ENCODE data around the gene BRD3. TPM values are rescaled to one million over a fixed set of nuclear protein-coding genes. Genes with fewer than 3 reads are reported as not detected.

Gene BRD3
- total RNA-seq, 1 donor from 2014 or later = 98.1 TPM

DNA sequence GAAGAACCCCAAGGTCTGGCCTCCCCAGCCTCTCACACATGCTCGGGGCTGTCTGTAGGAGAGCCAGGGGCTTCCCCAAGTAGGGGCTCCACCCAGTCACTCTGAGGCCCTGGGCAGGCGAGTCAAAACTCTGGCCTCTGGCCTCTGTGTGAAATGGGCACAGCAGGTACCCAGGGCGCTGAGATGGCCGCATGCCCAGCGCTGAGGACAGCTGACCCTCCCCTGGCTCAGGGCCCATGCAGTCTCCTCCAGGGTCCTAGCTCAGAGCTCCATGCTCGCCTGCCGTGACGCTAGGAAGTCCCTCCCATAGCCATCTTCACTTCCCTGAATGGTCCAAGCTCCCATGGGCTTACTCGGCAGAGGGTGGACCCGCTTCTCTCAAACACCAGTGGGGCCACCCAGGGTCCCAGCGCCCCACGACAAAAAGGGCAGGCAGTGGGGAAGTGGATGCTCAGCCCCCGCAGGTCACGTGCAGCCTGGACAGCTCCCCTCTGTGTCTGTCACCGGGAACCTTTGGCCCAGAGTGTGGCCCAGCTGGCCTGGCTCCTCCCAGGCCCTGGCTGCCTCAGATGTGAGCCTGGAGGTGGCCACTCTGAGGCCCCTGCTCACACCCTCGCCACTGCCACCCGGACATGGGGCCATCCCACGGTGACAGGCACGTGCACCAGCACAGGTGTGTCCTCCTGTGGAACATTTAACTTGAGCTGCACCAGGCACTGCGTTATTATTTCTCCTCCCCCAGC, 63.5 kb downstream of the BRD3 start:
- H3K27ac Mint-ChIP-seq = no peak overlapping the region
- DNase-seq (ENCODE audit: low spot score, unreplicated experiment) = no peak
- TF ChIP-seq, protein P1, sequence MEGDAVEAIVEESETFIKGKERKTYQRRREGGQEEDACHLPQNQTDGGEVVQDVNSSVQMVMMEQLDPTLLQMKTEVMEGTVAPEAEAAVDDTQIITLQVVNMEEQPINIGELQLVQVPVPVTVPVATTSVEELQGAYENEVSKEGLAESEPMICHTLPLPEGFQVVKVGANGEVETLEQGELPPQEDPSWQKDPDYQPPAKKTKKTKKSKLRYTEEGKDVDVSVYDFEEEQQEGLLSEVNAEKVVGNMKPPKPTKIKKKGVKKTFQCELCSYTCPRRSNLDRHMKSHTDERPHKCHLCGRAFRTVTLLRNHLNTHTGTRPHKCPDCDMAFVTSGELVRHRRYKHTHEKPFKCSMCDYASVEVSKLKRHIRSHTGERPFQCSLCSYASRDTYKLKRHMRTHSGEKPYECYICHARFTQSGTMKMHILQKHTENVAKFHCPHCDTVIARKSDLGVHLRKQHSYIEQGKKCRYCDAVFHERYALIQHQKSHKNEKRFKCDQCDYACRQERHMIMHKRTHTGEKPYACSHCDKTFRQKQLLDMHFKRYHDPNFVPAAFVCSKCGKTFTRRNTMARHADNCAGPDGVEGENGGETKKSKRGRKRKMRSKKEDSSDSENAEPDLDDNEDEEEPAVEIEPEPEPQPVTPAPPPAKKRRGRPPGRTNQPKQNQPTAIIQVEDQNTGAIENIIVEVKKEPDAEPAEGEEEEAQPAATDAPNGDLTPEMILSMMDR (IDR thresholded peaks at IDR 0.05; ENCODE audit: unreplicated experiment) = no peak
- peaks cover 9% of the 10 kb centered on the region for H3K27me3 Mint-ChIP-seq
- no peaks in the 10 kb centered on the region for H3K36me3 Mint-ChIP-seq (ENCODE audit: insufficient read depth)
- no peaks in the 10 kb centered on the region for H3K9me3 Mint-ChIP-seq (ENCODE audit: low read depth)
- H3K4me1 Mint-ChIP-seq (ENCODE audit: low read depth) = no peaks in the 10 kb centered on the region
- H3K4me3 Mint-ChIP-seq (ENCODE audit: low read depth) = no peak overlapping the region

DNA sequence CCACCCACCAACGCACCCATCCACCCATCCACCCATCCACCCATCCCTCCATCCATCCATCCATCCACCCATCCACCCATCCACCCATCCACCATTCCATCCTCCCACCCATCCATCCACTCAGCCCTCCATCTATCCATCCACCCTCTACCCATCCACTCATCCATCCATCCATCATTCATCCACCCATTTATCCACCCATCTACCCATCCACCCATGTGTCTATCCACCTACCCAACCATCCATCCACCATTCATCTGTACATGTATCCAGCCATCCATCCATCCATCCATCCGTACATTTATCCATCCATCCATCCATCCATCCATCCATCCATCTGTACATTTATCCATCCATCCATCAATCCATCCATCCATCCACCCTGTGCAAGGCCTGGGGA, 64.6 kb downstream of the BRD3 start:
- H3K27ac Mint-ChIP-seq = no peak overlapping the region
- no peak for DNase-seq (ENCODE audit: low spot score, unreplicated experiment)
- no peaks in the 10 kb centered on the region for H3K9me3 Mint-ChIP-seq (ENCODE audit: low read depth)
- no peaks in the 10 kb centered on the region for H3K36me3 Mint-ChIP-seq (ENCODE audit: insufficient read depth)
- no peak overlapping the region for H3K4me3 Mint-ChIP-seq (ENCODE audit: low read depth)
- no peaks in the 10 kb centered on the region for H3K4me1 Mint-ChIP-seq (ENCODE audit: low read depth)
- TF ChIP-seq, protein P1 (IDR thresholded peaks at IDR 0.05; ENCODE audit: unreplicated experiment) = no peak
- H3K27me3 Mint-ChIP-seq = peaks cover 9% of the 10 kb centered on the region

DNA sequence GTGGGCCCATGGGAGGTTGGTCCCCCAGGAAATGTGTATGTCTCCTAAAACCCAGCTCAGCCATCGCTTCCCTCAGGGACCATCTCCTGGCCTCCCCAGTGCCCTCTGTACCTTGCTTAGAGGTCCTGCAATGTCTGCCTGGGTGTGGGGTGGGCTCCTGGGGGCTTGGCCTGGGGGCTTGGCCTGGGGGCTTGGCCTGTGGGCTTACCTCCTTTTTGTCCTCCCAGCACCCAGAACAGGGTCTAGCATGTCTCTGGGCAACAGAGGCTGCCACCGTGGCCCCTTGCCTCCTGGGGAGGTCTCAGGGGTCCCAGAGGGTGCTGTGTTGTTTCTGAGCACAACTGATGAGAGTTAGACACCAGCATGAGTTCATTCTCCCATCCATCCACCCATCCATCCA, 65.0 kb downstream of the BRD3 start:
- no peaks in the 10 kb centered on the region for H3K4me1 Mint-ChIP-seq (ENCODE audit: low read depth)

DNA sequence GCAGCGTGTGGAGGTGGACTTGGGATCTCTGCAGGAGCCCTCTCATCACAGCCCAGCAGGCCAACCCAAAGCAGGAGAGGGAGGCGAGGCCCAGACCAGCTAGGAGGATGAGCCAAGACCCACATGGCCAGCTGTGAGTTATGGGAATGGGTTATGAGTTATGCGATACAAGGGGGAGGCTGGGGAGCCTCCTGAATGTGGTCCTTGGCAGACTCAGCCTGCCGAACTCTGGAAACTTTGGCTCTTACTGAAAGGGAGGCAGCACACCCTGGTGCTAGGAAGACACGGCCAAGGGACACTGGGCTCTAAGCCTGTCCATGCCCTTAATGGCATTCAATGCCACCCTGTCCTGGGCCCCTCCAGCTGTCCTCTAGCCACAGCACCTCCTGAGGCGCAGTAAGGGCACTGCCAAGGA, 68.0 kb downstream of the BRD3 start:
- H3K4me3 Mint-ChIP-seq (ENCODE audit: low read depth) = no peak overlapping the region

More for the DNA sequence above, 65.0 kb downstream of the BRD3 start:
- Mint-ChIP-seq H3K36me3 (ENCODE audit: insufficient read depth) (no peaks in the 10 kb centered on the region), H3K4me3 (ENCODE audit: low read depth) (no peak overlapping the region), H3K9me3 (ENCODE audit: low read depth) (no peaks in the 10 kb centered on the region), H3K27me3 (peaks cover 9% of the 10 kb centered on the region), H3K27ac (no peak overlapping the region)
- TF ChIP-seq, protein P1 (IDR thresholded peaks at IDR 0.05; ENCODE audit: unreplicated experiment) = no peak
- DNase-seq (ENCODE audit: low spot score, unreplicated experiment) = no peak

DNA sequence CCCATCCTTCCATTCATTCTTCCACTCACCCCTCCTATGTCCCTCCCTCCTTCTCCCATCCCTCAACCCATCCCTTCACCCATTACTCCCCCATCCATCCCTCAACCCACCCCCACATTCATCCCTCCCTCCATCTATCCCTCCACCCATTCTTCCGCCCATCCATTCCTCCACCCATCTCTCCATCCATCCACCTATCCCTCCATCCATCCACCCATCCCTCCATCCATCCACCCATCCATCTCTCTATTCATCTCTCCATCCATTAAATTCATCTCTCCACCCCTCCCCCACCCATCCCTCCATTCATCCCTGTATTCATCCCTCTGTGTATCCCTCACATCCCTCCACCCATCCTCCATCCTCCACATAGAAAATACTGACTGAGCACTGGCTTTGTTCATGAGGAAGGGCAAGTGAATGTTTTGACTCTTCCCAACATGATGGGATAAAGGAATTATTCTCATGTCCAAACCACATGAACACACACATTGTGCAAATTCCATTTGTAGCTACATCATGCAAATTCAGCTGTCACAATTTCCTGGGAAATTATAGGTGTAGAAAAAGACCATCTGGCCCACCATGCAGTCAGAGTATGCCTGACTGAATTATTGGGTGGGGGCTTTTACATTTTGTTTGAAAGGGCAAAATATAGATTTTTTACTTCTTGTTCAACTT, 68.8 kb downstream of the BRD3 start:
- no peak overlapping the region for H3K4me3 Mint-ChIP-seq (ENCODE audit: low read depth)
- no peak overlapping the region for H3K27ac Mint-ChIP-seq
- TF ChIP-seq, protein P1 (IDR thresholded peaks at IDR 0.05; ENCODE audit: unreplicated experiment) = no peak

More for the DNA sequence above, 68.0 kb downstream of the BRD3 start:
- Mint-ChIP-seq H3K27me3 (peaks cover 6% of the 10 kb centered on the region), H3K27ac (no peak overlapping the region), H3K9me3 (ENCODE audit: low read depth) (no peaks in the 10 kb centered on the region), H3K4me1 (ENCODE audit: low read depth) (no peaks in the 10 kb centered on the region), H3K36me3 (ENCODE audit: insufficient read depth) (no peaks in the 10 kb centered on the region)
- TF ChIP-seq, protein P1 (IDR thresholded peaks at IDR 0.05; ENCODE audit: unreplicated experiment) = no peak
- DNase-seq (ENCODE audit: low spot score, unreplicated experiment) = no peak

More for the DNA sequence above, 68.8 kb downstream of the BRD3 start:
- Mint-ChIP-seq H3K36me3 (ENCODE audit: insufficient read depth) (no peaks in the 10 kb centered on the region), H3K4me1 (ENCODE audit: low read depth) (peaks cover 3% of the 10 kb centered on the region), H3K9me3 (ENCODE audit: low read depth) (no peaks in the 10 kb centered on the region), H3K27me3 (peaks cover 6% of the 10 kb centered on the region)
- no peak for DNase-seq (ENCODE audit: low spot score, unreplicated experiment)

Data from progenitor cell of endocrine pancreas (in vitro differentiated cells).